GM18511 (cell line): ENCODE results near the gene COL6A1.
"Not testable (repeated sequence)": the region's sequence is repeated elsewhere in the genome, so short reads cannot be mapped to it uniquely, and the experiment has no call there.

Experiments
- ATAC-seq: cut with Tn5 transposase; IDR thresholded peaks from one replicate; pipeline ENCODE4 v1.9.1; 2021; ENCODE audit warnings: mild to moderate bottlenecking, moderate library complexity; ENCODE audit not compliant: unreplicated experiment

Gene COL6A1

DNA sequence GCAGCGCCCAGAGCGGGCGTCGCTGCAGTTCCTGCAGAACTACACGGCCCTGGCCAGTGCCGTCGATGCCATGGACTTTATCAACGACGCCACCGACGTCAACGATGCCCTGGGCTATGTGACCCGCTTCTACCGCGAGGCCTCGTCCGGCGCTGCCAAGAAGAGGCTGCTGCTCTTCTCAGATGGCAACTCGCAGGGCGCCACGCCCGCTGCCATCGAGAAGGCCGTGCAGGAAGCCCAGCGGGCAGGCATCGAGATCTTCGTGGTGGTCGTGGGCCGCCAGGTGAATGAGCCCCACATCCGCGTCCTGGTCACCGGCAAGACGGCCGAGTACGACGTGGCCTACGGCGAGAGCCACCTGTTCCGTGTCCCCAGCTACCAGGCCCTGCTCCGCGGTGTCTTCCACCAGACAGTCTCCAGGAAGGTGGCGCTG is 22.0 kb downstream of the COL6A1 start:
- no peak for ATAC-seq

DNA sequence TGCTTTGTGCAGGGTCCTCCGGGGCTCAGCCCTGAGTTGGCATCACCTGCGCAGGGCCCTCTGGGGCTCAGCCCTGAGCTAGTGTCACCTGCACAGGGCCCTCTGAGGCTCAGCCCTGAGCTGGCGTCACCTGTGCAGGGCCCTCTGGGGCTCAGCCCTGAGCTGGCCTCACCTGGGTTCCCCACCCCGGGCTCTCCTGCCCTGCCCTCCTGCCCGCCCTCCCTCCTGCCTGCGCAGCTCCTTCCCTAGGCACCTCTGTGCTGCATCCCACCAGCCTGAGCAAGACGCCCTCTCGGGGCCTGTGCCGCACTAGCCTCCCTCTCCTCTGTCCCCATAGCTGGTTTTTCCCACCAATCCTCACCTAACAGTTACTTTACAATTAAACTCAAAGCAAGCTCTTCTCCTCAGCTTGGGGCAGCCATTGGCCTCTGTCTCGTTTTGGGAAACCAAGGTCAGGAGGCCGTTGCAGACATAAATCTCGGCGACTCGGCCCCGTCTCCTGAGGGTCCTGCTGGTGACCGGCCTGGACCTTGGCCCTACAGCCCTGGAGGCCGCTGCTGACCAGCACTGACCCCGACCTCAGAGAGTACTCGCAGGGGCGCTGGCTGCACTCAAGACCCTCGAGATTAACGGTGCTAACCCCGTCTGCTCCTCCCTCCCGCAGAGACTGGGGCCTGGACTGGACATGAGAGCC is 22.7 kb downstream of the COL6A1 start:
- no peak for ATAC-seq

DNA sequence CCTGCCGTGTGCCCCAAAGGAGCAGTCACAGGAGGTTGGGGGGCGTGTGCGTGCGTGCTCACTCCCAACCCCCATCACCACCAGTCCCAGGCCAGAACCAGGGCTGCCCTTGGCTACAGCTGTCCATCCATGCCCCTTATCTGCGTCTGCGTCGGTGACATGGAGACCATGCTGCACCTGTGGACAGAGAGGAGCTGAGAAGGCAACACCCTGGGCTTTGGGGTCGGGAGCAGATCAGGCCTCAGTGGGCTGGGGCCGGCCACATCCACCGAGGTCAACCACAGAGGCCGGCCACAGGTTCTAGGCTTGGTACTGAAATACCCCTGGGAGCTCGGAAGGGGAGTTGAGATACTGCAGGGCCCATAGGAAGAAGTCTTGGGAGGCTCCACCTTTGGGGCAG is 23.5 kb downstream of the COL6A1 start:
- no peak for ATAC-seq

DNA sequence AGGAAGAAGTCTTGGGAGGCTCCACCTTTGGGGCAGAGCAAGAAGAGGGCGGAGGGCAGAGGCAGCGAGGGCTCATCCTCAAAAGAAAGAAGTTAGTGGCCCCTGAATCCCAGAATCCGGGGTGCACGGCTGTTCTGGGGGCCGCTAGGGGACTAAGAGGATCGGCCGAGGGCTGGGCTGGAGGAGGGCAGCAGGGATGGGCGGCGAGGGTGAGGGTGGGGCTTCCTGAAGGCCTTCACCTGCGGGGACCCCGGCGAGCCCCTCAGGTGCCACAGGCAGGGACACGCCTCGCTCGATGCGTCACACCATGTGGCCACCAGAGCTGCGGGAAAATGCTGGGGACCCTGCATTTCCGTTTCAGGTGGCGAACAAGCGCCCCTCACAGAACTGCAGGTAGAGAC is 23.9 kb downstream of the COL6A1 start:
- no peak for ATAC-seq

DNA sequence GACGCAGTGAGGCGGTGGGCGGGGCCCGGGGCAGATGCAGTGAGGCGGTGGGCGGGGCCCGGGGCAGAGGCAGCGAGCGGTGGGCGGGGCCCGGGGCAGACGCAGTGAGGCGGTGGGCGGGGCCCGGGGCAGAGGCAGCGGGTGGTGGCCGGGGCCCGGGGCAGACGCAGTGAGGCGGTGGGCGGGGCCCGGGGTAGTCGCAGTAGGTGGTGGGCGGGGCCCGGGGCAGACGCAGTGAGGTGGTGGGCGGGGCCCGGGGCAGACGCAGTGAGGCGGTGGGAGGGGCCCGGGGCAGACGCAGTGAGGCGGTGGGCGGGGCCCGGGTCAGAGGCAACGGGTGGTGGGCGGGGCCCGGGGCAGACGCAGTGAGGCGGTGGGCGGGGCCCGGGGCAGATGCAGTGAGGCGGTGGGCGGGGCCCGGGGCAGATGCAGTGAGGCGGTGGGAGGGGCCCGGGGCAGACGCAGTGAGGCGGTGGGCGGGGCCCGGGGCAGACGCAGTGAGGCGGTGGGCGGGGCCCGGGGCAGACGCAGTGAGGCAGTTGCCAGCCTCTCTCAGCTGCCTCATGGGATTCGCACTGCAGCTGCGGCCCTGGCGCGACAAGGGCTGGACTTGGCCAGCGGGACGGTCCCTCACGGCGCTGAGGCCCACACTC is 24.4 kb downstream of the COL6A1 start:
- not testable (repeated sequence) for ATAC-seq

DNA sequence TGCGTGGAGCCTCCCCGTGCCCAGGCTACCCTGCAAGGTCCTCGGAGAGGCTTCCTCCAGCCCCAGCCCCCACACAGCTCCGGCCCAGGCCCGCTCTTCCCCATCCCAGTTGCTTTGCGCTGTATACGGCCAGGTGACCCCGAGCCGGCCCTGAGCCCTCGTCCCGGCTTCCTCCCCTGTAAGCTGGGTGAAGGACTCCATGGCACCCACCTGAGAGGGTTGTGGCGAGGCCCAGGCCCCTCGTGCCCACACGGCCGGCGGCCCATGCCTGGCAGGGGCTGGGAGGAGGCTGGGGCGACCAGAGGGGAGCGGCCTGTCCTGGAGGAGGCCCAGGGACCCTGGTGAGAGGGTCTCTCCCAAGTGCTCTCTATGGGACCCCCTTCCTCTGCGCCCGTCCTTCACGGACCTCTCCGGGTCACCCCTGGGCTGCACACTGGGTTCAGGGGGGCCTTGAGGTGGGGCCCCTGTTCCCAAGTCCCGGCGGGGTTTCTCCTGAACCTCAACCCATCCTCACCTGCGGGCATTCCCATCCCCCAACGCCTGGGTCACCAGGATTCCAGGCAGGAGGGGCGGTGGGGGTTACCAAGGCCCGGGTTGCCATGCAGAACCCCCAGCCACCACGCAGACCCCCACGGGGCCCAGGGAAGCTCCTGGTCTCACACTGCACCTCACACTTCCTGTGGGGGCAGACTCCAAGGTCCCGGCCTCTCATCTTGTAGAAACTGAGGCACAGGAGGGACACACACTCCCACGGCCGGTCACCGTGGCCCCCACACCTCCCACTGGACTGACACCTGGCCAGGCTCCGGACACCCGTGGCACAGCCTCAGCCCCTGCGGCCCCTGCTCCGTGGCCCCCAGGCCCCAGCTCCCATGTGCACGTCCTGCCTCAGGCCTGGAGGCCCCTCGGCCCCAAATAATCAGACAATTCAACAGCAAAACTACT is 25.2 kb downstream of the COL6A1 start:
- no peak for ATAC-seq

DNA sequence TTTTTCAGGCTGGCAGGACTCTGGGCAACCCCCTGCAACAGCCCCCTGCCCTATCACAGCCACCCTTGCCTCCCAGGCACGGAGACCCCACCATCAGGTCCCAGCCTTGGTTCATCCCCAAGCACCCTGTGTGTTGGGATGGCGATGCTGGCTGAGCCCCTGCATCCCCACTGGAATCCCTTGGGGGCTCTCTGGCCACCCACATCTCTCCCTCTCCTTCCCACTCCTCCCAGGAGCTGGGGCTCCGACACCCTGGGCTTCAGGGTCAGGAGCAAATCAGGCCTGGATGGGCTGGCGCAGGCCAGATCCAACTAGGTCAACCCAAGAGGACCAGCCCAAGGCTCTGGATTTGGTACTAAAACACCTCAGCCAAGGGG is 25.9 kb downstream of the COL6A1 start:
- no peak for ATAC-seq

DNA sequence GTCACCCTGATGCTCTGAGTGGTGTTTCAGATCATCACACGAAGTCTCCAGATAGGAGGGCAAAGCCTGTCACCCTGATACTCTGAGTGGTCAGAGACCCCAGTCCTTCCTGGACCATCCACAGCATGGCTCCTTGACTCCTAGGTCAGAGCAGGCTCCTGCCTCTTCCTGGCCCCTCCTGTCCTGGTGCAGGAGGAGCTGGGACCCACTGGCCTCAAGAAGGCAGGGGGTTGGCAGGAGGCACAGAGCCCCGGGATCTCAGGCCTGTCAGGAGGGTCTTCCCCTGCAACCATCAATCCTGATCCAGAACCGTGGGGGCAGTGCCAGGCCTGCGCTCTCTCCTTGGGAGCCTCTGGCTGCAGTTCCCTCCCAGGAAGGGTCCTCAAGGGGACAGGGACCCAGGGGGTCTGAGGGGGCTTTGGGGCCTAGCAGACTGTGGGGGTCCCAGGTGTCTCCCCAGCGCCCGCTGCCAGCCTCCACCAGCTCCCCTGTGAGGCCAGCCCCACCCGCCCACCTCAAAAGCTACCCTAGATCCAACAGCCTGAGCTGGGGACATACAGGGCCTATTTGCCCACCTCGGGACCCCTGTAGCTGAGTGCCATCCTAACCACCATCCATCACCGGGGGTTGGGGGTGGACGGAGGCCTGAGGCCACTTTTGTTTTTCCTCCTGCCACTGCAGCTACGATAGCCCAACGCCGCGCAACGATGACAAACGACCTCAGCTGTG is 27.5 kb downstream of the COL6A1 start:
- ATAC-seq, result no peak

DNA sequence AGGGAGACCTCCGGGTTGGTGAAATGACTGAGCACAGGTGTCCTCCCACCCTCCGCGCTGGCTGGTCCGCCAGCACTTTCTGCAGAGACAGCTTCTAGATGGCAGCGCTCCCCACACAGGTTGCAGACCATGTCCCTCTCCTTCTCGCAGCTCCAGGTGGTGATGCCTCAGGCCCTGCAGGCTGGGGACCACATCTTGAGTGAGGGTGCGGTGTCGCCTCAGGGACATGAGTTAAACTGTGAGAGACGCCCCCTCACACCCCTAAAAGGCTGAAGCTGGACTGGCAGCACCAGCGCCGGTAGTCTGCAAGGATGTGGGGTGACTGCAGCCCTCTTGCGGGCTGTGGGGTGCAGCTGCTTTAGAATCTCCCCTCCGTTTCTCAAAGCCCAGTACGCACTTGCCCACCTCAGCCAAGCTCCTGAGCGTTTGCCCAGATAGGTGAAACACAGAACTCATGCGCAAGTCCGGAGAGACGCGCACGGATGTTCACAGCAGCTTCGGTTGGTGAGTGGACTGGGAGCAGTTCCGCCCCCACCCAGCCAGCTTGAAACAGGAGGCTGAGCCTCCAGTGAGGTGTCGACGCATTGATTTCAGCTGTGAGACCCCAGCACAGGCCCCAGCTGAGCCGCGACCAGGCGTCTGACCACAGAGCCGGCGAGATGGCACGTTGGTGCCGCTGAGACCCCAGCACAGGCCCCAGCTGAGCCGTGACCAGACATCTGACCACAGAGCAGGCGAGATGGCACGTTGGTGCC is 28.6 kb downstream of the COL6A1 start:
- ATAC-seq, result no peak

DNA sequence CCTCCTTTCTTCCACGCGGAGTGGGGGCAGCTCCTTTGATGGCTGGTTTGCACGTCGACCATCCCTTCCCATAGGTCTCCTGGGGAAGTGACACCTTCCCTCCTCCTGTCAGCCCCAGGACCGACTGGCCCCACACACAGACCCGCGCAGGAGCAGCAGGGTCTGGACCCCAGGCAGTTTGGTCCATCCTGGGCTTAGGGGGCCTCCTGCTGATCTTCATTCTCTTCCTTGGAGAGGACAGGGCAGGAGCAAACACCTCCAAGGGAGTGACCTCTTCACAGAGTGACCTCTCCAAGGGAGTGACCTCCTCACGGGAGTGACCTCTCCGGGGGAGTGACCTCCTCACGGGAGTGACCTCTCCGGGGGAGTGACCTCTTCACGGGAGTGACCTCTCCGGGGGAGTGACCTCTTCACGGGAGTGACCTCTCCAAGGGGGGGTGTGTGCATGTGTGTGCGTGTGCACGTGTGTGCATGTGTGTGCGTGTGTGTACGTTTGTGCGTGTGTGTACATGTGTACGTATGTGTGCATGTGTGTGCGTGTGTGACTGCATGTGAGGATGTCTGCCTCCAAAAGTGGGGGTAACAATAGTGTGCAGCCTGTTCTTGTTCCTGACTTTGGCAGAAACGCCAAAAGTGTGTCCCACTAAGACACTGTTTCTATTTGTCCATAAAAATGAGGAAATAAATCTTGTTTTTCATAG is 29.8 kb downstream of the COL6A1 start:
- ATAC-seq, result no peak

DNA sequence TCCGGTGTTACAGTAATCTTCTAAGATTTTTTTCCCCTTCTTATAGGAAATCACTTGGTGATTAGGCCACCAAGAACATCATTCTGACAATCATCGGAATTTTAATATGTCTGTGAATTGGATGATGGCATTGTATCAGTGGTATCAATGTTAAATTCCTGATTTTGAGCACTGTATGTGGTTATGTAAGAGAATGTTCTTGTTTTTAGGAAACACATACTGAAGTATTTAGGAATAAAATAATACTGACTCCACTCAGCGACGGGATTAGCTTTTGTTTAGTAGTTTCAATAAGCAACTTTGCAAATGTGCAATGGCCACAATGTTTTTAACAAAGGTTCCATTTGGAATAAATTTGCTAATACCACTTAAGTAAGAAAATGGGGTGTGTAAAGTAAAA is 30.6 kb downstream of the COL6A1 start:
- ATAC-seq, result no peak

DNA sequence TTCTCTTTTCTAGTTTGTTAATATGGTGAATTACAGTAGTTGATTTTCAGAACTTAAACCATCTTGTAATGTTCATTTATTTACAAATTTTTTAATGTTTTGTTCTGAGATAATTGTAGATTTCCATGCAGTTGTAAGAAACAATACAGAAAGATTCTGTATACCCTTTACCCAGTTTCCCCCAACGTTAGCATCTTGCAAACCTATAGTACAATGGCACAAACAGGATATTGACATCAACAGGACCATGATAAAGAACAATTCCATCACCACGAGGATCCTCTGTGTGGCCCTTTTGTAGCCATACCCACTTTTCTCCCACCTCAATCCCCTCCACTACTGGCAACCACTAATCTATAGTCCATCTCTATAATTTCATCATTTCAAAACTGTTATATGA is 33.3 kb downstream of the COL6A1 start:
- ATAC-seq, result no peak

DNA sequence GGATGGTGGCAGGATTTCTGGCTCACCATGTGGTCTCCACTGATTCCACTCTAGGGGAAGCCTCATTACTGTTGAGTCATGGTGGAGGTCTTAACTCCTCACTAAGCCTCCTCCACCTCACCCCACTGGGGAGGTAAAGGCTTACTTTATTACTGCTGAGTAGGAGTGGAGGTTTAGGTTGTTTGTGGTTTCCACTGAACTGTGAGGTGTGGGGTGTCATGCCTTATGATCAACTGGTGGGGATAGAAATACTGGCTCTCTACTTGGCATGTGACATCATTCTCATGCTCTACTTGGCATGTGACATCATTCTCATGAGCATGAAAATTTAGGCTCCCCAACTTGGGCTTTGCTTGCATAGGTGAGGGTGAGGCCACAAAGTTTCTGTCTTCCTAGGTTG is 35.6 kb downstream of the COL6A1 start:
- ATAC-seq, result no peak

DNA sequence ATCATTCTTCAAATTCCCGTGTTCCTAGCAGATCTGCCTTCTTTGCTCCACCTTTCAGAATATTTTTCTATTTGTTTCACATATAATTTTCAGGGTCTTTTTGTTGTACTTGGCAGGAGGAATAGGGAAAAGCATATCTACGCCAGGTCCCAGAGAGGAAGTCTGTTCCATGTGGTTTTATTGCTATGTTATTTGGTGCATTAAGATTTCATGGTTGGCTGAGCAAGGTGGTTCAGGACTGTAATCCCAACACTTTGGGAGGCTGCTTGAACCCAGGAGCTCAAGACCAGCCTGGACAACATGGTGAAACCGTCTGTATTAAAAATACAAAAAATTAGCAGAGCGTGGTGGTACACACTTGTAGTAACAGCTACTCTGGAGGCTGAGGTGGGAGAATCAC is 36.1 kb downstream of the COL6A1 start:
- no peak for ATAC-seq

DNA sequence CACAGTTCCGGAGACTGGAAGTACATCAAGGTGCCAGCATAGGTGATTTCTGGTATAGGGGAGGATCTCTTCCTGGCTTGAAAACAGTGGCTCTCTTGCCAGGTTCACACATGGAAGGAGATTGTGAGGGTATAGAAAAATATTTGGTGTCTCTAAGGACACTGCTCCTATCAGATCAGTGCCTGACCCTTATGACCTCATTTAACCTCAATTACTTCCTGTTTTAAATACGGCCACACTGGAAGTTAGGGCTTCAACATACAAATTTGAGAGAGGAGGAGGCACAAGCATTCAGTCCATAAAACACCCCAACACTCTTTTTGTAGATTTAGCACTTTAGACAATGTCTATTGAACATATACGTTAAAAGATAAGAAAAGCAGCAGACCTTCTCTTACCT is 37.0 kb downstream of the COL6A1 start:
- no peak for ATAC-seq

DNA sequence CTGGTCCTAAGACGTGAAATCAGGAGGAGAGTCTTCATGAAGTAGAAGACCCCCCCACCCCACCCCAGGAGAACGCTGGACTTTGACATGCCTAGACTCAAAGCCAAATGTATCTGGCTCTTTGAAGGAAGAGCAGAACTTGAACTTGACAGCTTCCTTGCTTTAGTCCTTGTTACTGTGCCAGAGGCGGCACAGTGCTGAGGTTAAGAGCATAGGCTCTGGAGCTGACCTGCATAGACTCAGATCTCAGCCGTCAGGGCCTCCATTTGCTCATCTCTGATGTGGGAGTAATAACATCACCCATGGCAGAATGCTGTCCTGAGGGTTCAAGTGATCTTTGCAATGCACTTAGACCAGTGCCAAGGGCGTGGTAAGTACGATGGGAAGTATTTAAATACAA is 39.0 kb downstream of the COL6A1 start:
- no peak for ATAC-seq

DNA sequence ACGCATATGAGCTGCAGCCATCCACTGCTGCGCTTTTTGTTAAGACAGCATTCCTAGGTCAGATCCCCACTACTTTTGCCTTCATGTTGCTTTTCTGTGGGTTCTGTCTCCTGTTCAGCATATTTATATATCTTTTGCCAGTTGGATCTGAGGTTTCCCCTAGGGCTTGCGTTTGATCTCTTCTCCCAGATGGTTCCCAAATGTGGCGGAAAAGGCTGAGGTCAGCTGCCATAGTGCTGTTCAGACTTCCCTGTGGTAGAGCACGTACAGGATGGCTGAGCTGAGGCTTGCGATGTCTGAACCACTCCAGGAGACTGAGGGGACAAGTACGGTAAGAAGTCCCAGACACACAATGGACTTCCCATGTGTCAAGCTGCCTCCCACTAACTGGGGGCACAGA is 39.8 kb downstream of the COL6A1 start:
- ATAC-seq, result no peak

DNA sequence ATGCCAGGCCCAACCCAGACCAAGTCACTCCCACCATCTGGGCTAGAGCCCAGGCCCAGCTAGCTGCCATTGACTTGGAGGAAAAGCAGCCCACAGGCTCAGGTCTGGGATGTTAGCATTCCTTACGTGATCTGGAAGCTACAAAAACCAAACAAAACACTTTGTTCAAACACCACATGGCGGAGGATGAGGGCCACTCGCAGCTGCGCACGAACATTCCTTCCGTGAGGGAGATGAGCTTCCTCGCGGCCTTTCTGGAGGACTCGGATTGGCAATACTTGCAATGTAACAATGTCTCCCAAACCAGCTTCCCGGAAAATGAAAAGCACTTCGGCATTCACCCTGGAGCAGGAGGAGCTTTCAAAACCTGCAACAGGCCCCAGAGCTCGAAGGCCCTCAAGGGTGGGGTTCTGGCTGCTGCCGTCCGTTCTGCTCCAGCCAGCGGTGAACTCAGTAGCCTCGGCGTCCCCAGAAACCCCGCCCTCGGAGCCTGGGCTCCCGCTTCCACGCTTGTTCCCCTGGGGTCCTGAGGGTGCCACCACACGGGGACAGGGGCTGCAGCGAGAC is 40.5 kb downstream of the COL6A1 start:
- no peak for ATAC-seq
